Activated CD4-positive, alpha-beta T cell treated with anti-CD3 and anti-CD28 coated beads for 4 hours (primary cell): ENCODE data around the gene RTL10.

Source experiments
- DNase-seq, 2 donors: peaks; one replicate each; pipeline ENCODE4 v3.0.0-alpha.2; 2020

Gene RTL10

DNA sequence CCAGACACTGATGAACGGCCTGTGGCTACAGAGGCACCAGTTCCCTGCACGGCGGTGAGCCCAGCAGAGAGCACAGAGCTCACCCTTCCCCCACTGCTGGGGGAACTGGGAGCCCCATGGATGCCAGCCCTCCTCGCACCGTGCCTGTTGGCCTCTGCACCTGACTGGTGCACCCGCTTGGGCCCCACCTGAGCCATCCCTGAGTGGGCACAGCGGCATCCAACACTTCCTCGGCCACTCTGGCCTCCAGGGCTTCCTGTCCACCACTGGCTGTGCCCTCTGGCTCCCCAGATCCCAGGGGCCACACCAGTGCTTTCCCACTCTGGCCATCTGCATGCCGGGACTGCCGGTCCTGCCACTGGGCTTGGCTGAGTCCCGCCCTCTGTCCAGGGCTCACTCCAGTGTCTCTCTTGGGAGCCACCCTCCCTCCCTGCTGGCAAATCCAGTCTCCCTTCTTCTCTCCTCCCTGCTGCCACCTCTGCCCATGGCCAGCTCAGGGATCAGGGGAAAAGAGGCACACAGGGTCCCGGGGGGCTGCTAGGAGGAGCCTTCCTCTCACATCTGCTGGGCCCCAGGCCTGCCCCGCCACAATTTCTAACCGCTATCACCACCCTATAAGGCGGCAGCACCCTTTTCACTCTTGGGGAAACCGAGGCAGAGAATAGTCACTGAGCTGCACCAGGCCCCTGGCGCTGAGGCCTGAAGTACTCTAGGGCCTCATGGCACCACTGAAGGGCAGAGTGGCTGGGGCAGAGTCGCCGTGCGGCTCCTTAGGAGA lies 33.0 kb downstream of the RTL10 start:
- no peak for DNase-seq

DNA sequence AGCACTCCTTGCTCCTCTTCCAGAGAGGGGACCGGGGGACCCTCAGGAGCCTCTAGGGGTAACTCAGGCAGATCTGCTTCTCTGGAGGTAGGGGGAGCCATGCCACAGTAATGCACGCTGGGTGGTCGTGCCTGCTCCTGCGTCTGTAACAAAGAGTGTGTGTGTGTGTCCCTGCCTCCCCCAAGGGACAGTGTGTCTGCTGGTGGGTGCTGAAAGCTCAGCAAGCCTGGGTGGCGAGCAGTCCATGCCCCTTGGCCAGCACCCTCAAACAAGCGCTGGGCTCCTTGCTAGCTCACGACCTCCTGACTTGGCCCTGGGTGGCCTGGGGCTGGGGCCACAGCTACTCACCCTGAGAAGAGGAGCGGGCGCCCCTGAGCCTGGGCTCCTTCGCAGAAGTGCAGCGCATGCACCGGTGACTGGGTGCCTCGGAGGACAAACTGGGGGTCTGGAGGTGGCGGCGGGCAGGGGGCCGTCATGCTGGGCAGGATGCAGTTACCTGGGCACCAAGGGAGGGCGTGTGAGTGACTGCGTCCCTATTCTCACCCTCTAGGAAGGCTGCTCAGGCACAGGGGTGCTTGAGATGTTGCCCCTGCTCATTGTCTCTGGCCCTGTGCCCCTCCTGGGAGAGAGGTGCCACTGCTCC lies 33.7 kb downstream of the RTL10 start:
- DNase-seq = no peak

DNA sequence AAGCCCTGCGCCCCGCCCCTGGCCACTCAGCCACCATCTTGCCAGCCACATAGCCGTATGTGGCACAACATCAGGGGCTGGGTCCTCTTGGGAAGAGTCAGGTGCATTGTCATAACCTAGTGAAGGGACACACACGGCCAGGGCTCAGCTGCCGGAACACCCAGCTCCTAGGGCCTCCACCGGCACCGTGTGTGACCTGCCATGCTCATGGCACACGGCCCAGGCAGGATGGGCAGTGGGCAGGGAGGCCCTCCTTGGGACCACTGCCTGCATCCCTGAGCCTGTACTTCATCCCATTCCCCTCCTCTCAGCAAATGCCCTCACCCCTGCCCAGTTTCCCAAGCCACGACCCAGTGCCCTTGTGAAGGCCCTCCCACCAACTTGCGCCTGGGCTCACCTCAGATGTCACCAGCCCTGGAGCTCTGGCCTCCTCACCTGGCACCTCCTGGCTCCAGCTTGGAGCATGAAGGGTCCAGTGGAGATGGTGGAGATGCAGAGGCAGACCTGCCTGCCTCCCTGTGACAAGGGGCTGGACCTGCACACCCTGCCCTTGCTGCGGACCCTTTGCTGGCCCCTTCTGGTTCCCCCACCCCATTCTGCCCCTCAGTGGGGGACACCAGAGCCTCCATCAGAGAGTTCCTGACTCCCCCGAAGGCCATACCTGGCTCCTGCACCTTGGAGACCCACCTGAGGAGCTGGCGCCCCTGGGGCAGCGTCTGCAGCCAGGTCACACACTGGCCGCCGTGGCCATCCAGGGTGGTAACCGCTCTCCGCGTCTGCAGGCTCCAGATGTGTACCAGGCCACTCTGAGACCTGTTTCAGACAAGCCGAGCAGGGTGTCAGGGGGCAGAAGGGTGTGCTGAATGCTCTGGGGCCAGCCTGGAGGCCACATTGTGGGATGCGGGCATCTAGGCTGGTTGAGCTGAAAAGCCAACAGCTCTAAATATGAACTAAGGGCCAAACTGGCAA lies 34.5 kb downstream of the RTL10 start:
- no peak for DNase-seq

DNA sequence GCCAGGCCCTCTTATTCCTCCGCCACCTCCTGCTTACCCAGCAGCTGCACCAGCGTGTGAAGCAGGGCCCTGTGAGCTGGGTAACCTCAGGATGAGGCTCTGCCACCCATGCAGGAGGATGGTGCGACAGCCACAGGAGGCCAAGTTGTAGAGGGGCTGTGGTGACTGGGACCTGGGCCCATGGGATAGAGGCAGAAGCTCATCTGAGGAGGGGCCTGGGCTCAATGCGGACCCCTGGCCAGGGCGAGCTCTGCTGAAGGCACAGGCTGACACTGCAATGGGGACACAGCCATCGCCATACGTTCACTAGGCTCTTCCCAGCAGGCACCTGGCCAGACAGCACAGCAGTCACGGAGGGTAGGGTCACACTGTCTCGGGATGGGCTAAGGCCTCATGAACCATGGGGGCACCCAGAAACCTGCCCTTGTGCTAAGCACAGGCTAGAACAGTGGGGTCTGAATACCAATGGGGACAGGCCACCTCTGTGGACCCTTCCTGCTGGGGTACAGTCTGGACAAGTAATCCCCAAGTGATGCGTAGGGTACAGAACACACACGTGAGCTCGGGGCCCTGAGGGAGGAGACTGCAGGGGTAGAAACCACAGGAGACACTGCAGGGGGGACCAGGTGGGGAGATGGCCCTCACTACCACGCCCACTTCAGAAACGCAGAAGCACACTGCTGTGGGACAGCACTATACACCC lies 35.3 kb downstream of the RTL10 start:
- DNase-seq = no peak

DNA sequence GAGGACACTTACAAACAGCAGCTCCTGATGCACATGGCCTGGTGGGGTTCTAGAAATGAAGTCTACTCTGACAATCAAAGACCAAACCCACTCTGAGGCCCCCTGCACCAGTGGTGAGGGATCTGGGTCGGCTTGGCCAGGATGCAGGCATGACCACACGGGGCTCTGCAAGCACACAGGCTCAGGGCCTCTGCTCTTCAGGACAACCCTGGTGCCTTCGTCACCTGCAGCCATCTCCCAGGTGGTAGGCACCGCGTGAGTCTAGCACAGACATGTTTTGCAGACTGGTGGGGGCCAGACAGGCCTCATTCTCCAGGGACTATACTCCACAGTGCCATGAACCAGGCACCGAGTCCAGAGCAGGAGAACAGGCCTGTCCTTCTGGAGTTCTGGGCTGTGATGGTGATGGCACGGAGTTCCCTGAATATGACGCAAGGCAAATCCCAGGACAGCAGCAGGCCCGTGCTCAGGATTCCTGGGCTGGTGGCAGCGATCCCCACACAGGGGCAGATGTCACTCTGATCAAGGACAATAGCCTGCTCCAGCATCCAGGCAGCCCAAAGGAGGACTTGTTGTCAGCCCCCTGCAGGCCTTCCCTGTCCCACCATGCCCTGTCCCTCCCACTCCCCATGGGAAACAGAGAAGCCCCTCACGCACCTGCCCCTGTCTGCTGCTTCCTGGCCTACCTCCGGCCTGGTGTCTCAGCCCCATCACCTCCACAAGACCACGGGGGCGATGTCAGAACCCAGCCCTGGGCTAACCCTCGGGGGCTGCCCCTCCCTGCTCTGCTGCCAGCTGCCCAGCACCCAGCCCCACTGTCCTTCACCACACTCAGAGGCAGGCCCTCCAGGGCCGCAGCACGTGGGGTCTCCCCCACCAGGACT lies 36.1 kb downstream of the RTL10 start:
- DNase-seq = no peak

DNA sequence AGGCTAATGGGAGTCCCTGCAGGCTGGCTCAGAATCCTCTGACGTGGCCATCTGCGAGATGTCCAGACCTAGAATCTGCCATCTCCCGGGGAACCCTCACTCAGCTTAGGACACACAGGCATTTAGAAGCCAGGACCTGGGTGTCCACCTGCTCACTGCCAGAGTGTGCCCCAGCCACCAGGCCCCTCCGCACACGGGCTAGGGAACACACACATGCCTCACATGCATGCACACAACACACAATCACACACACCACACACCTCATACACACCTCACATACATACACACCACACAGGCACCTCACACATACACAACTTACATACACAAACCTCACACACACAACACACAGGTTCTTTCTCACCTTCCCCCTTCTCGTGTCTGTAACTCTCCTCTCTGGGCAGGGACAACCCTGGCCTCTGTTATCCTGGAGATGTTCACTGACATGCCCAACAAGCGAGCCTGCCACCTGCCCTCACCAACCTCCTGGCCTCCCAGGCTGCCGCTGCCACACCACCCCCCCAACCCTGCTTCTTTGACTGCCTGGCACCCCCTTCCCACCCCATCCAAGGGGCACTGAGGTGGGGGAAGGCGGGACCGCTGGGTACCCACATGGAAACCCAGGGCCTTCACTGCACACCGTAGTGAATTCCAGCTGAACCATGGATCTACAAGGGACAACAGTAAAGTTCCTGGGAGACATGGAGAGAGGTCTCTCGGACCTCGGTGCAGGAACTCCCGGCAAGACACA lies 38.1 kb downstream of the RTL10 start:
- no peak for DNase-seq

DNA sequence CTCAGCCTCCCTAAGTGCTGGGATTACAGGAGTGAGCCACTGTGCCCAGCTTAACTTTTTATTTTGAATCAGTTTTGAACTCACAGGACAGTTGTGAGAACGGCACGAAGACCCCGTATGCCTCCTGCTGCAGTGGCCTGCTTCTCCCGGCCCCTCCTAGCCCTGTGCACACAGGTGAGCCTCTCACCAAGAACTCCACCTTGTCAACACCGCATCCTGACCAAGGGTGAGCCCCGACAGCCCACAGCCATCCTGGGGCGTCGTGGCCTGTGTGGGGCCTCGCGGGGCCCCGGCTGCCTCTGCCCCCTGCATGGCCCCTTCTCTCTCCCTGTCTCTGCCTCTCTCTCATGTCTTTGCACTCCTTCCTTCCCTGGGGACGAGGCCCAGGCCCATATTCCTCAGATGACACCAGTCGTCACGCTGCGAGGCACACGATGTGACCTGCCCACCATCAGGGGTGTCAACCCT lies 38.8 kb downstream of the RTL10 start:
- DNase-seq = no peak

DNA sequence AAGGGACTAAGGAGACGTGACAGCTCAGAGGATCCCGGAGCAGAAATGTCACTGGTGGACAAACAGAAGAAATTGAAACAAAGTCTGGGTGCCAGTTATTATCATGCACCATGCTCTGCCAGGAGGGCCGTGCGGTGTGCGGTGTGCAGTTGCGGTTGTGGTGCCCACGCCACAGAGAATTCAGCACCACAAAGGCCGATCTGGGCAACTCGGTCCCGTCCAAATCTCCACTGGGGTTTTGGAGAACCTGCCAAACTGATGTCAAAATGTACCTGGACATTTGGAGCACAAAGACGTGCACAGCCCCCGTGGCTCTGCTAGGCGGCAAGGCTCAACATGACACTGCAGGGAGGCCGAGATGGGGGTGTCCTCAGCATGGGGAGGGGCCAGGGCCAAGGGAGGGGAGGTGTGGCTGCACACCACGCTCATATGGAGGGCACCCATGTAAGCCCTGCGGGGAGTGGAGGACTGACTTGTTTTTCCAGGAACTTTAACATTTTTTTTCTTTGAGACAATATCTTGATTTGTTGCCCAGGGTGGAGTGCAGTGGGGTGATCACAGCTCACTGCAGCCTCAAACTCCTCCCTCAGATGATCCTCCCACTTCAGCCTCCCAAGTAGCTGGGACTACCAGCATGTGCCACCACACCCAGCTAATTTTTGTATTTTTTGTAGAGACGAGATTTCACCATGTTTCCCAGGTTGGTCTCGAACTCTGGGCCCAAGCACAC lies 39.4 kb downstream of the RTL10 start:
- no peak for DNase-seq

DNA sequence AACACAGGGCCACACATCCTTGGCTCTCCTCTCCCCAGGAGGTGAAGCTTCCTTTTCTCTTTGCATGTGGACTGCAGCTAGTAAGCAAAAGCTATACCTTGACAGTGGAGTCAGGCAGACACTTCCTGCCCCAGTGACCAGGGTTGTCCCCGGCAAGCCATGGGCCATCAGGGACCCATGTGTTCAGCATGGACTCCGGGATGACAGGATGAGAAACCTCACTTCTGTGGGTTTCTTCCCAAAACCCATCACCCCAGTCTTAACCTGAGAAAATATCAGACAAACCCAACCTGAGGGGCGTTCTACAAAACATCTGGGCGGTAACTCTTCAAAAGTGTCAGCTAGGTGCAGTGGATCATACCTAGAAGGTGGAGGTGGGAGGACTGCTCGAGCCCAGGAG lies 40.2 kb downstream of the RTL10 start:
- DNase-seq = no peak

DNA sequence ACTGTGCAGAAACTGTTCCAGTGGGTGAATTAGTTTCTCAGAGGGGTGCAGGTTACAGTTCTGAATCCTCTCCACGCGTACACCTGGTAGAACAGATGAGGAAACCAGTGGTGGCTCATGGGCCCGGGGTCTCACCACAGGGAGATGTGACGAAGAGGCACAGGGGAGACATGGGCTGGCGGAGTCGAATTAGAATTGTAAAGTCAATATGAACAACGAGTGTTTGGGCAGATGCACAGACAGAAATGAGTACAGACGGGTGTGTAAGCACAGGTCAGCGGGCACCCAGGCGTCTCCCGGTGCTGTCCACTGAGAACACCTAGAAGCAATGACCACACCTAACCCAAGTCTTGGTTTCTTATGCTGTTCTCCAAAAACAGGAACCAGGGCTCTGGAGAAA lies 41.8 kb downstream of the RTL10 start:
- no peak for DNase-seq

DNA sequence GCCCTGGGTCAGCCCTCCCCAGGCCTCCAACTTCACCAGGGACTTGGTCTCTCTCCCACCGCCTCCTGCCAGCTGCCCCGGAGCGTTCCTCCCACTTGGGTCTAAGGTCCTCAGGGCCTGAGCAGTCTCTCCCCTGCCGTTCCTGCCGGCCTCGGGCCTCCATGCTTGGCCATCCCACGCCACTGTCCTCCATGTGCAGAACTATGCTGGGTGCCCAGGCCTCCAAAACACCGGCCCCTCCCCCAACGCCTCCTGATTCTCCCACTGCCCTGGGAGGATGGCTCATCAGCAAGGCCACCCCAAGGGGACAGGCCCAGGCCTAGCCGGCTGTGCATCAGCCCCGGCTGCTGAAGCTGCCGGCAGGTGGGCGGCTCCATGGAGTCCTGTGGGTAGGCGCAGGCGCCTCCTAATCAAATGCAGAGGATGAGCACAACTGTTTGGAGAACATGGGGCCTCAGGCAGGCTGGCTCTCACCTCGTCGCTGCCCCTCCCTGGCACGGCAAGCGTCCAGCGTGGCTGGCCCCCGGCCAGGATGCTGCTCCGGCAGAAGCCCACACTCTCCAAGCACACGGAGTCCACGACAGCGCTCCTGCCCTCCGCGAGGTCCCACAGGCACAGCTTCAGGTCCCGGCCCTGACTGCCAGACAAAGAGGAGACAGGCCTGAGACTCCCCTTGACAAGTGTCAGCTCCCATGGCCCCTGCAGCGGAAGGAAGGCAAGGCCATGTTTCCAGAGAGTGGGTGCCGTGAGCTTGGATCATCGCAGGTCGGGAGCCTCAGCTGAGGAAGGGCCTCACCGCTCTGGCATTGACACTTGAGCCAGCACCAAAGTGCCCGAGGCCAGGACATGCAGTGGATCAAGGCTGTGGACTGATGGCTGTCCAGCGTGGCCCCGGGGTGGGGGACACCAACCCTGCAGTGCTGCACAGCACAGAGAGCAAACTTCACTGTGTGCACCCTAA lies 42.6 kb downstream of the RTL10 start:
- DNase-seq = no peak

DNA sequence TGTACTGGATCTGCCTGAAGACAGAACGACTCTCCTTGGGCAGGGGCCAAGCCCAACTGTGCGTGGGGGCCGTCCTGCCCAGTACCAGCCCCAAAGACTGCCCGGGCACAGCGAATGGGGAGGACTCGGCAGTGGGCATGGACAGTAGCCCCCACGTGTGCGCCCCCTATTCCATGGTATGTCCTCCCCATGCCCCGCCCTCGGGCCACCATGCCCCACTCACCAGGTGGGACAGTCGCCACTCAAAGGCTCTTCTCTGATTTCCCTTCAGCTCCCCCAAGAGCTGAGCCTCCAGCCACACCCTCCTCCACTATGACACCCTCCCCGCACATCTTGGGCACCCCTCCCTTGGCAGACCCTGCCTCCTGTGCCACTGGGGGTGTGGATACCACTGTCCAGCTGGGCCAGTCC lies 43.5 kb downstream of the RTL10 start:
- no peak for DNase-seq

DNA sequence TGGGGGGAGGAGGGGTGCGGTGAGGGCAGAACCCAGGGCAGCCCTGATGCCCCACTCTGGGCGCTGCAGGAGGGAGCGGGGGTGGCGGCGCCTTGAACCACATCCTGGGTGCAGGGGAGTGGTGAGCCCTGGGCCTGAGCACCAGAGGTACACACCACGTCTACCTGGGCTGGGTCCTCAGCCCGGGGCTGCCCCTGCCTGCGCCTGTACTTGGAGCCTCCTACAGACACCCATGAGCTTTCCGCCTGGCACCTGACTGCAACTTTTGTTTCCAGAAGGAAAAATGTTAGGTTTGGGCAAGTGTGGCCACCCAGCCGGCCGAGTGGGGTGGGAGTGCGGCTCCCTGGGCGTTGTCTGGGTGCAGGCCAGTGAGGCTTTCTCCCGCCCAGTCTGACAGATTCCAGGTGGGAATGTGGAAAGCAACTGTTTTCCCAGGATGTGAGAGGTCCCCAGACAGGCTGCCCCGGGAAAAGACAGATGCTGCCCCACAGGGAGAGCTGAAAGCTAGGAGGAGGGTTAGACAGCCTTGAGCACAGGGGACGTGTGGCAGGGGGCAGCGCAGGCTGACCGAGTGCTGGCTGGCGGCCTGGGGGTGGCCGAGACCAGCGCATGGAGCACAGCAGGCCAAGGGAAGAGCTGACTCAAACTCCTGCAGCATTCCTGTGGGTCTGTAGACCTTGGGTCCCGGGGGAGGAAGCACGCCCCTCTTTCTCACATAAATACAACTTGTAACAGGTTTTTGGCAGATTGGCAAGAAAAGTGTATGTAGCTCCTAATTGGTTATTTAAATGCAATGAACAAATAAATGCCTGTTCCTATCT lies 44.1 kb downstream of the RTL10 start:
- DNase-seq = no peak

DNA sequence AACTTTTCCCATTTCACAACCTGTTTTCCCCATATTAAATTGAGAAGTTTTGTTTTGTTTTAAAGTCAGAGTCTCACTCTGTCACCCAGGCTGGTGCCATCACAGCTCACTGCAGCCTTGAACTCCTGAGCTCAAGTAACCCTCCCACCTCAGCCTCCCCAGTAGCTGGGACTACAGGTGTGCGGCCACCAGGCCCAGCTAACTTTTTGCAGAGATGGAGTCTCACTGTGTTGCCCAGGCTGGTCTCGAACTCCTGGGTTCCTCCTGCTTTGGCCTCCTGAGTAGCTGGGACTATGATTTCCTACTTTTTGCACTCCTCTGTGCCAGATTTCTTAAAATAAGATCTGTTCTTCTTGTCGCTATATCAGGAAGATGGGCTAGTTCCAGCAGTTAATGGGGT lies 44.9 kb downstream of the RTL10 start:
- DNase-seq = no peak

DNA sequence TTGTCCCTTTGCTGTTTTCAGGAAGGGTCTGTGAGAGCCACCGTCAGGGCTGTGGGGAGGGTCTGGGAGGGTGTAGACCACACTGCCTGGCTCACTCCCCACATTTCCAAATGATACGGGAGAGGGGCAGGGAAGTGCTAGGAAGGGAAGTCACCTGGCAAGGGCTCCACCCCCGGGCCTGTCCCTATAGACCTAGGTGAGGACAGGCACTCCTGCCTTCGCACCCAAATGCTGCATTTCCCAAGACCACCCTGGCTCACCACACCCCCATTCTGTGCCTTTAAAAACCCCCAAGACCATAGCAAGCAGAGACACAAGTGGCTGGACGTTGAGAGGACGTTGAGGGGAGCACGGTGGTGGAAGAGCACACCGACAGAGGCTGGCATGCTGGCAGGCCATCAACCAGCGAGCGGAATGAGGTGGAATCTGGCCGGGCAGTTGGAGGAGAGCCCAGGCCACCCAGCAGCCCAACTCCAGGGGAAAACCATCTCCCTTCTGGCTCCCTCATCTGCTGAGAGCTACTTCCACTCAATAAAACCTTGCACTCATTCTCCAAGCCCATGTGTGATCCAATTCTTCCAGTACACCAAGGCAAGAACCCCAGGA lies 45.7 kb downstream of the RTL10 start:
- no peak for DNase-seq

DNA sequence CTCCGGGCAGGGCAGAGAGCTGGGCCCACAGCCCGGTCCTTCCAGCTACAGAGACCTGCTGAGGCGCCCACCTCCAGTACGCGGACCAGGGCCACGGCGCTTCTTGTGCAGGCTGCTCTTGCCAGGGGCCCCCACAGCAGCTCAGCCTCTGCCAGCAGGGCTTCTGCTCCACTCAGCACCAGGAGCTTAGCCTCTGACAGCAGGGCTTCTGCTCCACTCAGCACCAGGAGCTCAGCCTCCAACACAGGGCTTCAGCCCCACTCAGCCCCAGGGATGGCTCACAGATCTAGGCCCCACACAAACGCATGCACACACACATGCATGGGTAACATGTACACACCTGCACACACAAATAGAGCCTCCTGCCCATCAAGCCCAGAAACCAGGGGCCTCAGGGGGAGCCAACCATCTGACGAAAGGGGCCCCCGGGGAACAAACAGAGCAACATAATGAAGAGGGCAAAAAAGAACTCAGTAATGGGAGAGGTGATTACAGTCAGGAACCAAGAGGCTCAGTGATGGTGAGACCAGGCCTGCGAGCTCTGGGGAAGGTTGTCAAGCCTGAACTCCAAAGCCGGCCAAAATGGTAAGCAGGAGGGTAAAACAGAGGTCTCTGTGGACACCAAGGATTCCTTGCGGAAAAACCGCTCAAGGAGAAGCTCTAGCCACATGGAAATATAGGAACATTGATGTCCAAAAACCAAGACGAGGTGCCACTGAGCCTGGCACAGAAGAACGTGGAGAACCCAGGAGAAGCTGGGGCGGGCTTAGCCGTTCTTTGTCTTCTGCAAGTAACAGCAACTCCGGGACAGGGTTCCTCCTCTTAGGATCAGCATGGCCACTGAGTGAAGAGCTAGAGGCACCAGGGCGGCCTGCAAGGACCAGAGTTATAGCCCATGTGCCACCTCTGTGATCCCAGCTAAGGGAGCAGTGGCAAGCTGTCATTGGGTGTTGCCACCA lies 46.5 kb downstream of the RTL10 start:
- no peak for DNase-seq
